Measurements from ENCODE around the gene NRP2.
A peak's percentile ranks its signal among the peaks of the same experiment; 100 is the strongest.

NRP2 gene

DNA sequence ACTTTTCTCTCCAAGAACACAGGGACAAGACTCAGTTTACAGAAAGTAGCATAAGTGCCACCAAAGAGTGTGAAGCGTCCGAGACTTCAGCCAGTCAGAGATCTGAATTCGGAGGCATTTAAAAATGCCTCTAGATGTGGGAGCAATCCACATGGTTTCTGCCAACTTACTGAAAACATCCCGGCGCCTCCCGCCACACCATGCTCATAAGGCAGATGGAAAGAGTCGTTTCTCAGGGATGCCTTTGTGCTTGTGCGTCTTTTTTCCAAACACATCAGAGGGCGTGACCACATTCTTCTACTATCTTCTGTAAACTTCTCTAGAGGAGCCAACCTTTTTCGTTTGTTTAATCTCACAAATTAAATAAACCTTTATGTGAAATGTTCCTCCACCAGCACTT, 88.7 kb downstream of the NRP2 start:
- no peak for DNase-seq (ENCODE audit: low read depth in 2 of 2)

DNA sequence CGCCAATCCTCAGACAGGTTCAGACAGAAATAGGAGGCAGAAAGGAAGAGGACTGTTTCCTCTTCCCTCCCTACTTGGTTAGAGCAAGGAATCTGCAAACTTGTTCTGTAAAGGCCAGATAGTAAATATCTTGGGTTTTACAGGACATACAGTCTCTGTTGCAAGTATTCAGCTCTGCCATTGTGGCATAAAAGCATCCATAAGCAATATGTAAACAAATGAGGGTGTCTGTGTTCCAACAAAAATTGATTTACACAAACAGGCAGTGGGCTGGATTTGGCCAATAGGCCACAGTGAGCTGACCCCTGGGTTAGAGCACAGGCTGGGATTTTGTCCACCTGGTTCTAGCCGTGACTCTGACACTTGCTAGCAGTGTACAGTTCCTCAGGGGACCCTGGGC, 89.4 kb downstream of the NRP2 start:
- DNase-seq (ENCODE audit: low read depth in 2 of 2) = no peak

DNA sequence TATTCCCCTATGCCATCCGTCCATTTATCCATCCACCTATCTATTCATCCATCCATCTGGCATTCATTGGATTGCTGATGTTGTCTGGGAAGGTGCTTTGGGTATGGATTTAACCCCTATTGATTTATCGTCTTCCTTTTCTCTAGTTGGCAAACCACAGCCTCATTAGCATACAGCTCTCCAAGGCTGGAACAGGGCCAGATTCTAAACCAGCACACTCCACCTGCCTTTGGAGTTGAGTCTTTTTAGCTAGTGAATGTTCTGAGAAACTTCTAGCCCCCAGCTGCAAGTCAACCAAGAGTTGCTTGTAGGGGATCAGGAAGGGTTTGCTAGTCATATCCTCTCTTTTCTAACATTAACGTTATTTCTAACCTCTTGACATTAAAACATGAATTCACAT, 90.7 kb downstream of the NRP2 start:
- DNase-seq (ENCODE audit: low read depth in 2 of 2) = no peak

DNA sequence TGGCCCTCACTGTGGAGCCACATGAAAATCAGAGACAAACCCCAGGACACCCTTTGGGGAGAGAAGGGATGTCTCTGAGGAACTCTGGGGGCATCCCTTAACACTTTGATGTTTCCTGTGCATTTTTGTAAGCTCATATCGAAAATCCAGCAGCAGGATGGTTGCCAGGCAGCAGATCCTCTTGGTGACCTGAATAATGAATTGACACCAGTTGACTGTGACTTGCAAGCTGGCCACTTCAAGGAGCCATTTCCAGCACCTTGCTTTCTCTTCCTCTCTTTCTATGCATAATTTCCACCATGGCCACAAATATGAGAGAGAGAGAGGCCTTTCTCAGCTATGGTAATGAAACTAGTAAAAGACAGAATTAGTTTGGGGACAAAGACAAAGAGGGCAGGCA, 91.7 kb downstream of the NRP2 start:
- DNase-seq (ENCODE audit: low read depth in 2 of 2) = no peak

DNA sequence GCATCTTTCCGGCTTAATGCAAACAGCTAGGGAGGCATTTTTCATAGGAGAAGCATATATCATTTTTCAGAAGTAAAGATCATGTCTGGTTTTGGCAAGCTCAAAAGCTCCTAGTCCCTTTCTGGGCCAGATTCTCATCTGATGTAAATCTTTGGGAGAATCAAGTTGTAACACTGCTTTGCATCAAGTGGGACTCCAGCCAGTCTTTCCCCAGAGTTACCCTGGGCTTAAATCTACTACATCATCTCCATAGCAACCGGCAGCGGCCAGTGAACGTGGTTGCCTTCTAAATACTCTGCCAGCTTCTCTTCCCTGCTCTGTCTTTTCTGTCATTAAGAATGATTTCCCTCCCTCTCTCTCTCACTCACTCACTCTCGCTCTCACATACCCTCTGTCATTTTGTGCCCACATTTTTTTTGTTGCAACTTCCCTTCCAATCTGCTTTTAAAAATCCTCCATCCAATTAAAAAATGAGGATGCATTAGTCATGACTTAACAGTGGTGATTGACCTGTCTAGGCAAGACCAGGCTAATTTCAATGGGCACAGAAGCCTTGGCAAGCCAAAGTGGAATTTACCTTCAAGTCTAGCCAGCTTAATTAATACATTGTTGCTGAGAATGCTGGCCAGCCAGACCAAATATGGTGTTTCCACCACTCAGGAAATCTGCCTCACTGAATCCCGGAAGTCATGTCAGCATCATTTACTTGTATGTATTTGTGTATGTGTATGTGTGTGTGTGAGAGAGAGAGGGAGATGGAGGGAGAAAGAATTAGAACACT, 93.0 kb downstream of the NRP2 start:
- no peak for DNase-seq (ENCODE audit: low read depth in 2 of 2)

DNA sequence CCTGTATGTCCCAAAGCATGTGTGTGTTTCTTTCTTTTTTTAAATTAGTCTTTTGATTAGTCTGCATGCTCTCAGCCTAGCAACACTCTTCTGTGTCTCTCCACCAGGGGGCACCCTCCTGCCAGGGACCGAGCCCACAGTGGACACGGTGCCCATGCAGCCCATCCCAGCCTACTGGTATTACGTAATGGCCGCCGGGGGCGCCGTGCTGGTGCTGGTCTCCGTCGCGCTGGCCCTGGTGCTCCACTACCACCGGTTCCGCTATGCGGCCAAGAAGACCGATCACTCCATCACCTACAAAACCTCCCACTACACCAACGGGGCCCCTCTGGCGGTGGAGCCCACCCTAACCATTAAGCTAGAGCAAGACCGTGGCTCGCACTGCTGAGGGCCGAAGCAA, 93.8 kb downstream of the NRP2 start:
- peak; percentile 8 to 12 for DNase-seq (ENCODE audit: low read depth in 2 of 2)

DNA sequence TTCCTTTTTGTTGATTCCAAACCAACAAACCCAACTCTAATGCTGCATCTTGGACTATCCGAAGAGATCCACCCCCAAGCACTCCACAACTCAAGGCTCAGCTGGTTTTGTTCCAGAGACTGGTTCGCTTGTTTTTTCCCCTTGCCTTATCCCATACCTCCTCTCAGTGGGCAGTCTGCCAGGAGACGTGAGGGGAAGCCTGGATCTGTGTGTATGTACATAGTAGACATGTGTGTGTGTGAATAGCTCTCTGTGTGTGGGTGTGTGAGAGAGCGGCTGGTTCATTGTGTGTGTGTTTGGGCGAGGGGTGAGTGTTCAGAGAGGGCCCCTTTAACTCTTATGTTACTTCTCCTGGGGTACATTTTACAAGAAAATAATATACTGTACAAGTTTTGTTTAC, 94.4 kb downstream of the NRP2 start:
- no peak for DNase-seq (ENCODE audit: low read depth in 2 of 2)

DNA sequence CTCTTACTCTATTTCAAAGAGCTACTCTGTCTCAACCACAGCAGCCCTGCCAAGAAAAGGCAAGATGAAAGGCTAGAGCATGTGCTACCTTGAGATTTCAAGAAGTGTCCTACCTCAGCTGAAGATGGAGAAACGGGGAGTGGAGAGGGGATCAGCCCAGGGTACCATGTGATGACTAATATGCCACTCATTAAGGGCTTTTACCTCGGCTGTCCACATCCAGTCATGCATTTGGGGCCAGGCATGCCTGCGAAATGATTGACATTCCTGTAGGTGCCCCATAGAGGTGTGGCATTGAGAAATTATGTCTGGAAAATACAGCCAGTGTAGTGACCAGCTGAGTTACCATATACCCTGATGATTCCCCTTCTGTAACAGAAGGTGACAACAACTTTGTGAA, 96.1 kb downstream of the NRP2 start:
- DNase-seq (ENCODE audit: low read depth in 2 of 2) = no peak

DNA sequence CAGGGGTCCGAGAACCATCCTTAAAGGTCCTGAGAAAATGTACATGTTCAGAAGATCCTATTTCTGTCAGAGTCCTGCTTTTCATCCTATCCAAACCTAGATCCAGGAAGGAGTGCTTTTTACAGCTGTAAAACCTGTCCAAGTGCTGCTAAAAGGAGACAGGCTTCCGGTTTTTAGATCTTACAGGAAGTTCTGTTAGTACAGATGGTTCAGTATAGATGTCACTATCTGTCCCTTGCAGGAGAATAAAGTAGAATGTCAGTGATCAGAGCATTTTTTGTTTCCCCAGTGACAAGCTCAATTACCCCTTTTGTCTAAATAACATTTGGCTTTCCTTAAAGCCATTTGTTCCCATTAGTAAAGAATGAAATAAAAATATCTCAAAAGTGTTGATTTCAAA, 98.3 kb downstream of the NRP2 start:
- no peak for DNase-seq (ENCODE audit: low read depth in 2 of 2)

DNA sequence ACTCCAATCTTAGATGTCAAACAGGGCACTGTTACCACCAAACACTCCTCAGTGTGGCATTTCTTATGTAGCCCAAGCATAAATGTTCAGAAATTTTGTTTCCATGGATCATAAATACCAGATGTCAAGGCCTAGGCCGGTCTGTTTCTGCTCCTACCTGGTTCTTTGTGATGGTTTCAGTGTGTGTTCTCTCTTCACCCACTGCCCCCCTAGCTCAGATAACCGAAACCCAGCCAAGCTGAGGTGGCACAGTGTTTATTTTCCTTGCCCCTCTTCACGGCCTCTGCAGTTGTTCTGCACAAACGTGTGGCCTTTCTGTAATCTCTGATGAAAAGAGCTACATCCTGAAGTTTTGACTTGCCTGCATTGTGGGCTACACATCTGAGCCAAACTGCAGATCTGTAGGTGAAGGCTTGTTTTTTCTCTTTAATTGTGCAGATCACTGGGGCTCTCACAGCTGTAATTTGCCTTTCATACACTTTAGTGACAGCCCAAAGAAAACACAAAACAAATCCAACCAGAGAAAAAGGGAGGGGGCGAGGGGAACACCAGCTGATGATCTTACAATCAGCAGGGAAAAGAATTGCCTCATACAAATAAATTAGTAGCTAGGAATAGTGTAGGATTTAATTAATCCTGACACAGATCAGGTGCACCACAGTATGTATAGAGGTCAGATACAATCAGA, 99.1 kb downstream of the NRP2 start:
- DNase-seq (ENCODE audit: low read depth in 2 of 2) = no peak

DNA sequence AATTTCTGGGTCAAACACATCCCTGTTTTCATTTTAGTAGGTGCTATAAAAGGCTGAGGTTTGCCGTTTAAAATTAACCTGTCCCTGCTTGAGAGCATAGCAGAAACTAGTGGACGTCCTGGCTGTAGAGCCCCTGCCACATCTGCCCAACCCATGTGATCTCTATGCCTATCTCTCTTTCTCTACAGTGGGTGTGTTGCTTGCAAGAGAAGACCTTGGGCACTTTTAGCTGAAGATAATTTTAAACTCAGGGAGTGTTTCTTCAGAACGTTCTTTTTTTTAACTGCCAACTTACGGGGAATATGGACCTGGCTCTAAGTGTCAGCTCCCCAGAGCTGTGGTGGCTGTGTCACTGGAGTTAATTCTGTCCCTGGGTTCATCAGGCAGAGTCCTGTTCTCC, 100.6 kb downstream of the NRP2 start:
- no peak for DNase-seq (ENCODE audit: low read depth in 2 of 2)

DNA sequence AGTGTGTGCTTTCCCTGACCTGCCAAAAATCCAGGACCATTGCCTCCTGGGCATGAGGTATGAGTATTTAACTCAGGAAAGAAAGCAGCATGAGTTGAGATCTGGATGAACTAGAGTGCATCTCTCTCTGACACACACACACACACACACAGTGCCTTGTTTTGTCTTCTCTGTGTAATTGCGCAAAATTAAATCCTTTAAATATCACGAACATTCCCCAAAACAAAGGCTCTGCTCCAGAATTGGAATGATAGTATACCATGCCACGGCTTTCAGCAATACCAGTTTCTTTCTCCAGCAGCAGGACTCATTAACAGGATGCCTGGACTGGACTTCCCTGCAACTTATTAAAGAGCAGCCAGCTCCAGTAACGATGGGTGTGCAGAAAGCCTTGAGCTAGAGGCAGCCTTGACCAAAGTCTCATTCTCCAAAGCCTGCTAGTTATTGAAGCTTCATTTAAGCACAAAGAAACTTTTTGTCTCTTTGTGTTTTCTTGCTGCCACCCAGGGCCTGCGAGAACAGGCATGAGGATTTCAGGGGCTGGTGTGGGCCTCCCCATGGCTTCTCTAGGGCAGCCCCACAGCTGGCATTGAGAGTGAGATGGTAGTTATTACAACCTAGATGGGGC, 101.7 kb downstream of the NRP2 start:
- no peak for DNase-seq (ENCODE audit: low read depth in 2 of 2)

DNA sequence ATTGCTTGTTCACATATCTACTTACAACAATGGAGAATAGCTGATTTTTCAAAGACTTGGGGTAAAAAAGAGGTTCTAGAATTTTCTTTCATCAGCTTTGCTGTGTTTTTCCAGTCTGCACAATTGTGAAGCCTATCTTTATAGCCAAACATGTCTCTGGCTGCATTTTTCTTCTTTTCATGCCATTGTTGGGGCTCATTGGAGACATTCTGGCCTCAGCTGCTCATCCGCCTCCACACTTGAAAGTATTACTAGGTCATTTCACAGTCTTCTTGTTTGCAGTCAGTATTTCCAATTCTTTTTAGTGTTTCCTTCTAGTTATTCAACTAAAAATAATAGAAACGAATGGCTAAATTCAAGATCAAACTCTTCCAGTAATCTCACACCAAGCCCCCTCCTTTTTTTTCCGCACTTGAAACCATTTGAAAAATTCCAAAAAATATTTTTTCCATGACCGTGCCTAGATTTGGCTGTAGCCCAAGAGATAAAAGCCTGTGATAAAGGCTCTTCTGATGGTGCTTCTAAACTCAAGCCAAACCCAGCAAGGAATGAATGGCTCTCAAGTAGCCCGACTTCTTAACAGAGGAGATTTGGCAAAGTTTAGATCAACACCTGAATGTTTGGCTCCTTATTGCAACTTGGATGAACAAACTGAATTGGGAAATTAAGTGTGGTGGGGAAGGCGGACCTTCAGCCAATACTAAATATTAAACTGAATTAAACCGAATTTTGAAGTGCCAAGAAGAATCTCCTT, 103.4 kb downstream of the NRP2 start:
- DNase-seq (ENCODE audit: low read depth in 2 of 2) = no peak

DNA sequence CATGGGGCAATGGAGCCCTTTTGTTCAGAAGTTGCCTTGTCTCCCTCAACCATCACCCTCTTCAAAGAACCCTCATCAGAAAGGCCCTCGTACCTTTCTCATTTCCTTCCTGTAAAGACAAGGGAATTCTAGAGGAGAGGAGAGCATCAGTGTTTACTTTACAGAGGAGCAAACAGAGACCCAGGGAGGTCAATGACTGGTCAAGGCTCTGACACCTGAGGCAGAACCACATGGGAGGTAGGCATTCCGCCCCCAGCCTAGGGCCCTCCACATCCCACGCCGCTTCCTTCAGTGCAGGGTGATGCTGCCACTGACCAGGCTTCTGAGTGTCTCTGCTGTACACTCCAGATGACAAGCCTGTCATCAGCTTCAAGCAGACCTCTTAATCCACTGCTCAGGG, 104.7 kb downstream of the NRP2 start:
- DNase-seq (ENCODE audit: low read depth in 2 of 2) = no peak

DNA sequence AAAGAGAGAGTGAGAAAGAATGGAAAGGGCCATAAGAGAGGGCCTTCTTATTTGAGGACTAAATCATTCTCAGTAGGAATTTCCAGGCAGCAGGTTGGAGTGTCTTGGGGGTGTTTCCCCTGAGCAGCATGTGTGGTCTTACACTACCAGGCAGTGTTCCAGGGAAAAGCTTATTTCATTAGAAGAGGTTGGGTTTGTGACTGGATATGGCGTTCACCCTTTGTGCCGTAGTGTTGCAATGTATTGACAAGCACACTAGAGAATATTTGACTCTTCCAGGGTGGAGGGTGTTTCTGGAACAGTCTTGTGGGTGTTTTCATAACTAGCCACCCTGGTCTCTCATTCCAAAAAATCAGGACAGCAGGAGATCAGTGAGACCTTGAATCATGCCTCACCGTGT, 105.5 kb downstream of the NRP2 start:
- no peak for DNase-seq (ENCODE audit: low read depth in 2 of 2)

DNA sequence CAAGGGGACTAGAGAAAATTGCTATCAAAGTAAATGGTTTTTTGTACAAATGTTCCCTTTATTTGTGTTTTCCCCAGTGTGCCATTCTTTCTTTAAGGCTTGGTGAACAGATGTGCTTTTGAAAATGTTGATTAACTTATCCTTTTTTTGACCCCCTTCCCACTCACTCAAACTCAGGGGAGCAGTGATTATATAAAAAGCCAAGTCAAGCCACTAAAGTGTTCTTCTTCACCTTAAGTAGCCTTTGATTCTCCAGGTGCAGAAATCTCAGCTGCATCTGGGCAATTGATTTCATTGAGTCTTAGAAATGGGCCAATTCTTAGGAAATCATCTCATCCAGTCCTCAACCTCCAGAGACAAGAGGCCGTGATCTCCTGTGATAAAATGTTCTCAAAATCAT, 107.6 kb downstream of the NRP2 start:
- no peak for DNase-seq (ENCODE audit: low read depth in 2 of 2)

DNA sequence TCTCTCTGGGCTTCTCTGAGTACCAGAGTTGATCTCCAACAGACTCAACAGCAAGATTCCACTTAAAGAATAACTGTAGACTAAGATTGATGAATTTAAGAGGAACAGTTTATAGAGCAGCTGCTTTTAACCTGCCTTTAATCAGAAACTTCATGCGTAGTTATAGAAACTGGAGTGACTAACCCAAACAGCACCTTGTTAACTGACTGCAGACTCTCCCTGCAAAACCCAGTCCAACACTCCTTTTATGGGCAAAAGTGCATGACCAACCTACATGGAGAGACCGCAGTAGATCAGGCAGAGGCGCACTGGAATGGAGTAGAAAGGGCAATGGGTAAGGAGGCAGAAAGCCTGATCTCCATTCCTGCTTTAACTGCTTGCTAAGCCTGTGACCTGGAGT, 110.6 kb downstream of the NRP2 start:
- no peak for DNase-seq (ENCODE audit: low read depth in 2 of 2)

DNA sequence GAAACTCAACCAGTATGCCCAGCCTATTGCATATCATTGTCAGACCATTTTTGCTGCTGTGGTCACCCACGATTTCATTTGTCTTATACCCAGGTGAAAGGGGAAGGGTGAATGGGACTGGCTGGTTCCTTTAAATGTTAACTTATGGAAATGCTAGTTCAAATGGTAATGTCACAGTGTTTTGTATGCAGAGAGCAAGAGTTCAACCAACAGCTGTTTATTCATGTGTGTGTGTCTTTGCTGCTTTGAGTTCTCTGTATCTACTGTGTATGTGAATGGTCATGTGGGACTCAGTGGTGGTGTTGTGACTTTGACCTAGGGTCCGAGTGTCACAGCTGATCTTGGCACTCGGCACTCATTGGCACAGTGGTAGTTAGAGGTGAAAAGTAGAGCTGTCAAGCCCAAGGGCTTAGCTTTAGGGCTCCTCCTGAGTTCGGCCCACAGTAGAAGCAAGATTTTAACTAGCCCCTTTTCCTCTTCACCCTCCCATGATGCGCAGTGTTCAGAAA, 114.6 kb downstream of the NRP2 start:
- DNase-seq (ENCODE audit: low read depth in 2 of 2) = no peak

DNA sequence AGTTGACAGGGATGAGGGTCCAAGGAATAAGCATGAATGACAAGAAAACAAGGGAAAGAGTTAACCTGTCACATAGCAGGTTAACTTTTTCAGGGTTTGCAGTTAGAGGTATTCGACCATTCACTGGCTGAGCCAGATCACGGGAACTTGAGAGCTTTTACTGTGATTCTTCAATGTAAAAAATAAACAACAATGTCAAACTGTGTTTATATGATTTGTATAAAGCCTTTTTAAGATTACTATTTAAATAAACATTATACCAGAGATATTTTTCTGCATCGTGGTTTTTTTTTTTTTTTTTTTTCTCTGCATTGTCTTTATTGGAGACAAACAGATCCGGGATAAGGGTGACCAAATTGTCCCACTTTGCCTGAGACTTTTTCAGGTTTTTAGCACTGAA, 115.6 kb downstream of the NRP2 start:
- no peak for DNase-seq (ENCODE audit: low read depth in 2 of 2)

DNA sequence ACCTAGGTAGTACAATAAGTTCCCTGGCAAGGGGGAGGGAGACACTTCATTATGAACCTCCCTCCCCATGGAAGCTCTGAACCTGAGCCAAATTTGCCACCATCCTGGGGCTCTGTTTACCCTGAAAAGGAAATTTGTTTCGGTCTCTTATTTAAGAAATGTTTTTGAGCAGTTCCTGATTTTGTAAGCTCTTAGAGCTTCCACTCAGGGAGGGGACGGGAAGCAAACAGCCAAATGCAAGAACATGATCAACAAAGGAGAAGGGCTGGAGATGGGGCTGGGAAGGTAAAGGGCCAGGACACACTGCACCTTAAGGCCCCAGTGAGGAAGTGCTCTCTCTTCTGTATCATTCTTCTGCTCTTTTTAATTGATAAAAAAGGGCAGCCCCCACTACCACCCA, 117.9 kb downstream of the NRP2 start:
- DNase-seq (ENCODE audit: low read depth in 2 of 2) = no peak

DNA sequence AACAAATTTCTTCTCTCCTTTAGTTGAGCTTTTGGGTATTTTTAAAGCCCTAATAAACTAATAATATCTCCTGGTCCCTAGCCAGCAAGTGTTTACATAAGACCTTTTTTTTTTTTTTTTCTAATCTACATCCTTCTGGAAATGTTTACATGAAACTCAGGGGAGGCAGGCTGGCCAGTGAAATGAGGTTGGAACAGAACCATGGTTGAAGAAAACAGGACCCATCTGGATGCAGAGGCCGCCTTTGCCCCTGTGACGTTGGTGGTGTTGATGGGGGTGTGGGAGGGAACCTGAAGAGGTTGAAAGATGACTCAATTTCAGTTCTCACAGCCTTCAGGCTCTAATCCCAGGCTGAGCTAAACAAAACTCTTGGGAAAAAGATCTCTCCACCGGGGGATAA, 118.5 kb downstream of the NRP2 start:
- DNase-seq (ENCODE audit: low read depth in 2 of 2) = no peak

DNA sequence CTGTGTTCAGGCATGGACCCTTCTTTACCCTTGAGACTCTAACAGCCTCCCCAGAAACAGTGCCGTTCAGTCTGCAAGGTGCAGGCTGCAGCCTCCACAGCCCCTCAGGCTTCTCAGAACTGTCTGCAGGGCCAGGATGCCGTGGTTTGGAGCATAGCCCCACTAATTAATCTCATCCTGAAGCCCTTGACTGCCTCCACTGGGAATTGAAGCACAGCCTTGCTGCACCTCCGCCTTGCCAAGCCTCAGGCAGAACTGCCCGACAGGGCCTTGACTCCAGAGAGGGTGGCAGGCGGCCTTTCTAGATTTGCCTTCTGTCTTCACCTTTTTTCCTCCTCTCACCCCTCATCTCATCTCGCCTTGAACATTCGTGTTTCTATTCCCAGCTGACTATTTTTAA, 119.8 kb downstream of the NRP2 start:
- no peak for DNase-seq (ENCODE audit: low read depth in 2 of 2)
